GM19193 (cell line): ENCODE measurements around the gene SPRY4.

Experiments used
- POLR2A ChIP-seq: IDR thresholded peaks from 4 replicates; pipeline ENCODE4 v1.6.1; 2011; ENCODE audit not compliant: insufficient read depth, insufficient read length; ENCODE audit errors: extremely low read depth

Gene SPRY4

DNA sequence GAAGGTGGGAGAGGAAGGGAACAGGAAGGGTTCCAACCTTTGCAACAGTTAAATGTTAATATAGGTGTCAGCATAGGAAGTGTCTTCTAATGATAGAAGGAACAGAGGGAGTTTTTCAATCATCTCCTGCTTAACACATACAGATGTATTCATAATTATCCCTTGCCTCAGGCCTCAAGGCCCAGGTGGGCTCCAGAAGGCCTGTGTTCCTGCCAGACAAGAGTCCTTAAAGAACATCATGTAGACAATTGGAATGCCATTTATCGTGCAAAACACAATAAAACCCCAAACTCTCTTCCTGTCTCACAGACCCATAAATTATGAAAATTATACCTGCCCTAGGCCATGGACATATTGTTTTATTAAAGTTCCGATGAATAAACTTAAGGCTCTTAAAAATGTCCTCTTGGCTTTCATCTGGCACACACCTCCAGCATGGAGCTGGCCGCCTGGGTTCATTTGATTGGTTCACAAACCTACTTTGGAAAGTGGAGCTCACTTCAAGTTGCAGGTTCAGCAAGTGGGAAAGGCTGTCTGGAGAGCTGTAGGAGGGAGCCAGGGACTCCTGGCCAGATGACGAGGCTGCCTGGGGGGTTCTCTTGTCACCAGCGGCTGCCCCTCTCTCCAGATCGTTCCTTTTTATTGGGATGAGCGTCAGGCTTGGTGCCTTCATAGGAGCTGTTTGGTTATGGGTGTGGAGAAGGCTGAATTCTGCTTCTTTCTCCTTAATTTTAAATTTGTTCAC lies 17.5 kb downstream of the SPRY4 start:
- TF ChIP-seq POLR2A: no peak

DNA sequence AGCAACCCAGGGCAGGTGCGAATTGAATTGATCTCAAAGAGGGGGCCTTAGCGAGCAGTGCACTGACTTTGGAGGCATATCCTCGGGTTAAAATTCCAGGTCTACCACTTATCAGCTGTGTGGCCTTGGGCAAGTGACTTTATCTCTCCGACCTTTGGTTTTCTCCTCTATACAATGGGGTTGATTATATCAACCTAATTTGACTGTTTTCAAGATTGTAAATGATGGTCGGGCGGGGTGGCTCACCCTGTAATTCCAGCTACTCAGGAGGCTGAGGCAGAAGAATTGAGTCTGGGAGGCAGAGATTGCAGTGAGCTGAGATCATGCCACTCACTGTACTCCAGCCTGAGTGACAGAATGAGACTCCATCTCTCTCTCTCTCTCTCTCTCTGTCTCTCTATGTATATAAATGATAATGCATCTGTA lies 18.7 kb downstream of the SPRY4 start:
- TF ChIP-seq POLR2A: no peak

DNA sequence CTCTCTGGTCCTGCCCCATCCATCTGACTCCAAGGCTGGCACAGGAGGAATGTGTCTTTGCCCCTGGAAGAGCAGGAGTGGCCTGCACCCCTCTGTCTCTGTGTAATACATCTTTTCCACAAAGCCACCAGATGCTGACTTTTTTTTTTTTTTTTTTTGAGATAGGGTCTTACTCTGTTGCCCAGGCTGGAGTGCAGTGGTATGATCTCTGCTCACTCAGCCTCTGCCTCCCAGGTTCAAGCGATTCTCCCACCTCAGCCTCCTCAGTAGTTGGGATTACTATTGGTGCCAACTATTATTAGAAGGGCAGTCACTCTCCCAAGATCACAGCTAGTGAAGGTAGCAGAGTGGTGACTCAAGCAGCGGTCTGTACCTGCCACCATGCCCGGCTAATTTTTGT lies 19.6 kb downstream of the SPRY4 start:
- TF ChIP-seq POLR2A: no peak

DNA sequence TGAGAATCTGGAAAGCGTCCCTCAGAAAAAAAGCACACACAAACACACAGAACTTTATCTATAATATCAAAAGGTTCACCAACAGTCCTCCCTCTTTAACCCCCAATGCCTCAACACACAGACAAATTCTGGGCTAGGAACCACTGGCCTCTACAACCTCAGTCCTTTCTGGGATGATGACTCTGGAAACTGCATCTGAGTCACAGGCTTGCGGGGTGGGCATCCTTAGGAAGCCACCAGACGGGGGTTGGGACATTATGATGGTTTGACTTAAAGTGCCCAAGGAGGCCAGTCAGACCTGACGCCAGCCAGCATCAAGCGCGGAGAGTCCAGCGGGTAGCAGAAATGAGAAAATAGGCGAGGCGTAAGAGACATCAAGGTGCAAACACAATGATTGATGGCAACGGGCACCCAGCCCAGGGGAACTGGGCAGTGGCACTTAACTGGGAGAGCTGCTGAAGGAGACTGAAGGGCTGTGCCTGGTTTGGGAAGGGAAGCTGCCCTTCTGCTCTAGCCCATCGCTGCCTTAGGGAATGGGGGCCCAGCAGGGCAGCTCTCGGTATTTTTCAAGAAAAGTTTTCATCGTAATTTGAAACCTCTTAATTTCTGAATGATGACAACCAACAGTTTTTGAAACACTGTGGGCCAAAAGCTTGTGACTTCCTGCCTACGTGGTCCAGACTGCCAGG lies 20.7 kb downstream of the SPRY4 start:
- TF ChIP-seq POLR2A: no peak

DNA sequence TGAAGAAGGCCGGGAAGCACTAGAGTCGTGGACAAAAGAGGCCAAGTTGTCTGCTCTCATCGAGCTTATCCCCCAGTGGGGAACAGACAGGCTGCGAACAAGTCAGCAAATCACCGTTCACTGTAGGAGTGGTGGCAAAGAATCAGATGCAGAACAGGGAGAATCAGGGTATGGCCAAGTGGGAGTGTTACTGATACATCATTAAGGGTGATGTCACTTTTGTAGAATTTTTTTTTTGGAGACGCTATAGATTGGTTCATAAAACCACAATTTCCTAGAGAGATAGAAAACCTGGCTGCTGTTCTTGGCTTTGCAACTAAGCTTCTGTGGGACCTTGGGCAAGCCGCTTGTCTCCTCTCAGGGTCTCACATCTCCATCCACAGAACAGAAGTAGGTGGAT lies 21.3 kb downstream of the SPRY4 start:
- TF ChIP-seq POLR2A: no peak

DNA sequence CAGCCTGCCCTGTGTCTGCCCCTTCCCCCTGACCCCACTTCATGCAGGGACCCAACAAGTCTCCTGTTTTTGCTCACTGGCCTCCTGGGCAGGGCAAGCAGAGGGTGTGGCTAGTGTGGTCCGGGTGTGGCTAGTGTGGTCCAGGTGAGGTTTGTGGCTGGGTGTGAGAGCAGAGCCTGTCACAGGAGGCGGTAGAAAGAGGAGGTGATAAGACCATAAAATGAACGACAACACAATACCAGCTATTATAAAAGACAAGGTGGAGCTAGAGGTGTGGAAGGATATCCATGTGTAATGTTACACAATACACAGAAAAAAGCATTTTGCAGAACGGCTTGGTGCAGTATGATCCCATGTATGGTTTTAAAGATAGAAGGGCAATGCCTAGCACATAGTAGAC lies 23.3 kb downstream of the SPRY4 start:
- TF ChIP-seq POLR2A: no peak

DNA sequence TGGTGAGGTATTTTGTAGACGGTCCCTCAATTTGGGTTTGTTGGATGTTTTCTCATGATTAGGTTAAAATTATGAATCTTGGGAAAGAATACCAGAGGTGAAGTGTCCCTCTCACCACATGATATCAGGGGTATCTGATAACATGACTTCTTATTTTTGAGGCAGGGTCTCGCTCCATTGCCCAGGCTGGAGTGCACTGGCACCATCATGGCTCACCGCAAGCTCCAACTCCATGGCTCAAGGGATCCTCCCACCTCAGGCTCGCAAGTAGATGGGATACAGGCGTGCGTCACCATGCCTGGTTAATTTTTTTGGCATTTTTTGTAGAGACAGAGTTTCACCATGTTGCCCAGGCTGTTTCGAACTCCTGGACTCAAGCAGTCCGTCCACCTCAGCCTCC lies 24.1 kb downstream of the SPRY4 start:
- no peak for TF ChIP-seq POLR2A

DNA sequence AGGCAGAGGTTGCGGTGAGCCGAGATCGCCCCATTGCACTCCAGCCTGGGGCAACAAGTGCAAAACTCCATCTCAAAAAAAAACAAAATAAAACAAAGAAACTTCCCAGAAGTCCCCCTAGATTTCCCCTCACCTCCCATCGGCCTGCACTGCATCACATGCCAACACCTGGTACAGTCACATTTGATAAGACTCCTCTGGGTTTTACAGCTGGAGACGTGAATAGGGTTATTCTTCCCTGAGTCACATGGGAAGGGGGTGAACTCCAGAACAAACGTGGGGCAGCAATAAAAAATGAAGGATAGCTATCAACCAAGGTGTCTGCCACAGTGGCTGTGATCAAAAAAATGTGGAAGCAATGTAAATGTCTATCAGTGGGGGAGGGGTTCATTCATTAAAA lies 26.0 kb downstream of the SPRY4 start:
- TF ChIP-seq POLR2A: no peak

DNA sequence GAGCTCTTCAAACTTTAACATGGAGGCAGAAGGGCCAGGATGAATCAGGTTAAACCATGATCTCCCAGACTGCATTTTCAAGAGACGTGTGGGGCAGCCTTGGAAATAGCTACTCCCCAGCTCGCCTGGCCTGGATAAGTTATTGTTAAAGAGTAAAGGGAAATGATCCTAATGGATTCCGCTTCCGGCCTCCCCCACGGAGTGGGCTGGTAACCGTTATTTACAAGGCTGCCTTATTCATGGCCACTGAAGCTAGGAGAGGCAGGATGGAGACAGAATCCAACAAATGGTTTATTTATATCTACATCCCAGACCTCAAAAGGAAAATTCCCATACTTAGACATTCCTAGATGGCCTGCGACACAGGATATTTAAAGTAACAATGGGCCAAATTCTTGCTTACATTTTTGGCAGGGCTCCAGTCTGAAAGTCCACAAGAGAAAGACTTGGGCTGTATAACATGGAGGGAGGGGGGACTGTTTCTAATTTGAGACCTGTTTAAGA lies 27.9 kb downstream of the SPRY4 start:
- TF ChIP-seq POLR2A: no peak

DNA sequence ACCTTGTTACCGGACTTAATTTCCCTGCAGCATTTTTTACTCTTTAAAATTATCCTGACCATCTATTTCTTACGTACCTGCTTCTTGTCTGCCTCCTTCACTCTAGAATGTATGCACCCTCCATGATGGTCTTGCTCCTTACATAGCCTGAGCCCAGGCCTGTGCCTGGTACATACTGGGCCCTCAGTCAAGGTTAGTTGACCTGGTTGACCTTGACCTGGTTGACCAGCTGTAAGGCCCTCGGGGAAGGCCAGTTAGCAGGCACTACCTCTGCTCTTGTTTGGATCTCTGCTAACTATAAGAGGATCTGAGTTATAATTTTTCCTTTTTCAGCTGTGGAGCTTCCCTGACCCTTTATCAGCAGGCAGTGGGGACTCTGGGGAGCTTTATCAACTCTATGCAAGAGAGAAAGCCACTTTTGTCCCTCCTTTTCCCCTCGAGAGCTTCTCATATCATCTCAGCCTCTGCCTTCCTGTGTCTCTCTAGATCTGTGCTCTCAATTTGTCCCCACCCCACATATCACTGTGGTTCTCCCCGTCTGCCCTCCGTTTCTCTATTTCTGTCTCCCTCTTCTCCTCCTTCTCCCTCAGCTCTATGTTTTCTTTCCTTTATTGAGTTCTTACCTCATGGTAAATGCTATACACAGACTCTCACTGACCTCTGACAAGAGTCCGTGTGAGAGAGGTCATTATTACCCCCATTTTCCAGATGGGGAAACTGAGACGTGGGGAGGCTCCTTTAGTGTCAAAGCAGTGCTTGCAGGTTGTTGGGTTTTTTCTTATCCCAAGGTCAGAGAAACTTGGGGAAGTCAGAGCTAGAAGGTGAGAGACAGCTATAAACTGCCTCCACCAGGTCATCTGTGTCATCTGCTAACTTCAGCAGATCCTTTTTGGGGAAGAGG lies 28.6 kb downstream of the SPRY4 start:
- no peak for TF ChIP-seq POLR2A

DNA sequence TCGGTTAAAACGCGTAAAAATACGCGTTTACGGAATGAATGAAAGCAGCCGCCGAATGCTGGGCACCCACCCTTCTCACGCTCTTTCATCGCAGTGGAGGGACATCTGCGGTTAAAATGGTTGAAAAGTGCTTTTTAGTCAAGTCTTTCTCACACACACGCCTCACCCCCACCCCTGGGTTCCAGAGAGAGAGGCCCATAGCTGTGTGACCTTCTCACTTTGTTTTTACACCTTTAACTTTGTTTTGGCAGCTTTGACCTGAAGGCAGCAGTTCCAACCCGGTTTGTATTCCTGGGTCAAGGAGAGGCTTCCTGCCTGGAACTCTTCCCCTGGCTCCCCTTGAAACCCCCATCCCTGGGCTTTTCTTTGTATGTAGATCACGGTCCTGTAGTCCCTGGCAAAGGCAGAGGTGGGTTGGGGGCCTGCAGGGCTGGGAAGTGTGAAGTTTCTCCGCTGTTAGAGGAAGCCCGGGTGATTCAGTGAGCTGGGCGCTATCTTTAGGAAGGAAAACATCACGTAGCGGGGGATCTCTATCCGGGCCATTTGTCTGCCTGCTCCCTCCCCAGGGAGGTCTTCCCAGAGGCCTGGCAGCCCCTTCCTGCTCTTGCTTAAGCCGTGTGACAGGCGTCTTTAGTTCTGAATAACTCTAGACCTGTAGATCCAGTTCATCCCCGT lies 29.6 kb downstream of the SPRY4 start:
- TF ChIP-seq POLR2A: no peak

DNA sequence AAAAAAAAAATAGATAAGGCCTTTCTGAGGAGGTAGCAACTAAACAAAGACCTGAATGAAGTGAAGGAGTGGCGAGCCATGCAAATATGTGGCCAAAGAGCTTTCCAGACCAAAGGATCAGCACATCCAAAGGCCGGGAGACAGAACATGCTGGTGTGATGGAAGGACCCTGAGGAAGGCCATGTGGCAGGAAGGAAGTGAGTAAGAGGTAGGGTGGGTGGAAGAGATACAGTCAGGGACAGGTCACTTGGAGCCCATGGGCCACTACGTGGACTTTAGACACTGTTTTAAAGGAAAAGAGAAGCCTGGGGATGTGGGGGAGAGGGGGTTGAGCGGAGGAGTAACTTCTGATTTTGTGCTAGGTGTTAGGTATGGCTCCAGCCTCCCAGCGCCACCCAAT lies 31.3 kb downstream of the SPRY4 start:
- TF ChIP-seq POLR2A: no peak

DNA sequence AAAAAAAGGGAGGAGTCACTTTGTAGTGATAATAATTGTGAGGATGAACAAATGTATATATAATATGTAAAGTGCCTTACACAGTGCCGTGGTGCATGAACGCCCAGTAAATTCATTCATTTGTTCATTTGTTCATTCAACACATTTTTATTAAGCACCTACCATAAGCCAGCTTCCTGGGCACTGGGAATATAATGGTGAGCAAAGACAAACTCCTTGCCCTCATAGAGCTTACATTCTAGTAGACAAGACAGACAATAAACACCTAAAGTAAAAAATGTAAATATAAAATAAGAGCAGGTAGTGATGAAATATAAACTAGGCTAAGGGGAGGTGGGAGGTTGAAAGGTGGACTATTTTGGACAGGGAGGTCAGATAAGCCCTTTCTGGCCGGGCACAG lies 32.0 kb downstream of the SPRY4 start:
- TF ChIP-seq POLR2A: no peak

DNA sequence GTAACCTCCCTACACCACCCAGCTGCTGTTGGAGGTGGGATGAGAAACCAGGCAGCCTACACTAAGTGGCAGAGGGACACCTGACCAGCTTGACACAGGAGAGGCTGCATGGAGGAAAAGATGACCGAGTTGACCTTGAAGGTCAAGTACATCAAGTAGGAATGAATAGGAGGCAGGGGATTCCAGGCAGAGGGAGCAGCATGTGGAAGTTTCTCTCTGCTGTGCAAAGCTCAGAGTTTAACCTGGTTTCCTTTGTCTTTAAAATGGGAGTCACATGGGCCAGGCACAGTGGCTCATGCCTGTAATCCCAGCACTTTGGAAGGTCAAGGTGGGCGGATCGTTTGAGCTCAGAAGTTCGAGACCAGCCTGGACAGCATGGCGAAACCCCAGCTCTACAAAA lies 32.6 kb downstream of the SPRY4 start:
- TF ChIP-seq POLR2A: no peak
